ENCODE results near the gene DTX4. TPM values are rescaled to one million over a fixed set of nuclear protein-coding genes. Genes with fewer than 3 reads are reported as not detected.
A peak's percentile ranks its signal among the peaks of the same experiment; 100 is the strongest.

Gene DTX4
- total RNA-seq, 2 donors from 2014 or later, result 4.7 to 8.8 TPM

GRCh38 chr11:59141191-59141590, 30.7 kb upstream of the DTX4 start:
- Histone ChIP-seq H3K4me1 (ENCODE audit: control insufficient read depth in 1 of 2, low read depth in 2 of 2) (peaks cover 9 to 25% of the 10 kb centered on the region in 2 donors), H3K27me3 (replicated peaks; ENCODE audit: insufficient read depth) (no peaks in the 10 kb centered on the region), H3K9me3 (no peaks in the 10 kb centered on the region), H3K4me3 (no peak overlapping the region), H3K27ac (peak overlapping the region in 1 of 2 donors; percentile 94), H3K36me3 (no peaks in the 10 kb centered on the region)
- ATAC-seq (ENCODE audit: insufficient number of reproducible peaks, low FRiP score, low read depth) (no peak), DNase-seq (ENCODE audit: low spot score) (no peak)
- TF ChIP-seq CTCF (IDR thresholded peaks at IDR 0.05), result no peak

DNA sequence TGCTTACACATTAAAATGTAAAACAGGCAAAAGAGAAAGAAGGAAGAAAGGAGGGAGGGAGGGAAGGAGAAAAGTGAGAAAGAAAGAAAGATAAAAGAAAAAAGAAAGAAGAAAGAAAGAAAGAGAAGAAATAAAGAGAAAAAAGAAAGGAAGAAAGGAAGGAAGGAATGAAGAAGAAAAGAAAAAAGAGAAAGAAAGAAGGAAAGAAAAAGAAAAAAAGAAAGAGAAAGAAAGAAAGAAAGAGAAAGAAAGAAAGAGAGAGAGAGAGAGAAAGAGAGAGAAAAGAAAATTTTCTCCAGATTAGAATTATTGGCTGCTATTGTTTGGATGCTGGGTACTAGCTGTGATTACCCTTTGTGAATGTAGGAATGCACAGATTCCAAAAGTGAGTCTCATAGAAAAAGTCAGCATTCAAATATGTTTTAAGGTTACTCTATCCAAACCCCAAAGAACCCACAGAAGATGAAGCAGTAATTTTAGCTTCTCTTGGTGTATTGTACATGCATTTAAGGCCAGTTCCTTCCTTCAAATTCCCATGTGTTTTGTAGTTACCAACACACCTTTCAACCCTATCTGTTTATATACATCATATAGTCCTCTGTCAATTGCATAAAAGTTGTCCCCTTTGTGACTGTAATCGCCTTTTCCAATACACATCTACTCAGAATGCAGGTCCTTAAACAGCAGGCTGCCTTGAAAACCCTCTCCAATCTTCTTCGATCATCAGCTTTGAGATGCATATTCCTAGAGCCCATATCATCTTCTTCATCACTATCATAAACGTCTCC, 30.1 kb upstream of the DTX4 start:
- no peak for TF ChIP-seq CTCF (IDR thresholded peaks at IDR 0.05)
- Histone ChIP-seq H3K9me3 (no peaks in the 10 kb centered on the region), H3K4me1 (ENCODE audit: control insufficient read depth in 1 of 2, low read depth in 2 of 2) (peaks cover 9 to 25% of the 10 kb centered on the region in 2 donors), H3K27ac (peak overlapping the region; percentile 90 to 94), H3K4me3 (peak overlapping the region; percentile 89), H3K27me3 (replicated peaks; ENCODE audit: insufficient read depth) (no peaks in the 10 kb centered on the region), H3K36me3 (no peaks in the 10 kb centered on the region)
- ATAC-seq (ENCODE audit: insufficient number of reproducible peaks, low FRiP score, low read depth) (no peak), DNase-seq (ENCODE audit: low spot score) (no peak)

DNA sequence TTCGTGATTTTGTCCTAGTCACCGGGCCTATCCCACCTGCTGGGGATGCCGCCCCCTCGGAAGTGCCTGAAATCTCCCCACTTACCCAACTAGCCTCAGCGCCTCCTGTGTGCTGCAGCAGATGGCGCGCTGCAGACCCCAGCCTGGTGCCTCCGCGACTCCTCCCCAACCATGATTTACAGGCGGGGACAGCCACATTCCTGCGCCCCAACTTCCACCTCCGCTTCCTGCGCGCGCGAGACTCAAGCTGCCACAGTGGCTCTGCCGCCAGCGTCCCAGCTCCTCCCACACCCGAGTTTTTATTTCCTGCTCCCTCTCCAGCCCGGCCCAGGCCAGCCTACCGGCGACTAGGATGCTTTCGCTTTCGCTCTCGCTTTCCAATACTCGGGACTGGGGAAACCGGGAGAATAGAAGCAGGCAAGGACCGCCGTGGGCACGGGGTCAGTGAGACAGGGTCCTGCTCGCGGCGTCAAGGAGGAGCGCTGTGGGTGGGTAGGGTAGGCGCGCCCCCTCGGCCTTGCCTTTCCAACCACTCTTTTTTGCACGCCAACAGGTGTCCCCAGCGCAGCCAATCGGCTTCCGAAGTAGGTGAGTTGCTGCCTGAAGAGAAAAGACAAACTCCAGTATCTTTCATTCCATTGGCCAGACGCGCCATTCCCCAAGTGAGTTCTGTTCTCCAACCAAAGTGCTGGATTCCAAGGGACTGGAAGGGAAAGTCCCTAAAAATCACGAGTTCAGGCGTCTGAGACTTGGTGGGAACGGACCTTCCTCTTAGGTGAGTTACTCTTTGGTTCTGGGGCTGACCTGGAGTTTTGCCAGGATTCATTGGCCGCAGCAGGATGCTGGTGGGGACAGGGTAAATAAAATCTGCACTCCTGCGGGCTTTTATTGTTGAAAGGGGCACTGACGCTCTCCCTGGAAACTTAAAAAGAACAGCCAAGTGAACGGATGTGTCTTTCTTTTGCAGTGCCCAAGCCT, 29.1 kb upstream of the DTX4 start, which contains the start of gene FAM111A:
Gene FAM111A (plus strand): TSS at position 327 of the 978 bp plus-strand sequence. CDS start 6,017 bp downstream, outside the sequence.
- peaks cover 9 to 25% of the 10 kb centered on the region in 2 donors for H3K4me1 ChIP-seq (ENCODE audit: control insufficient read depth in 1 of 2, low read depth in 2 of 2)
- H3K27me3 ChIP-seq (replicated peaks; ENCODE audit: insufficient read depth), result no peaks in the 10 kb centered on the region
- ATAC-seq (ENCODE audit: insufficient number of reproducible peaks, low FRiP score, low read depth), result peak; percentile 76
- TF ChIP-seq CTCF (IDR thresholded peaks at IDR 0.05), result no peak
- peak; percentile 60 for DNase-seq (ENCODE audit: low spot score)
- H3K27ac ChIP-seq, result peak within 1 kb of the TSS; percentile 90 to 94
- no peaks in the 10 kb centered on the region for H3K9me3 ChIP-seq
- H3K36me3 ChIP-seq, result no peaks in the 10 kb centered on the region
- H3K4me3 ChIP-seq, result peak within 1 kb of the TSS; percentile 89

- TF ChIP-seq CTCF (IDR thresholded peaks at IDR 0.05), result no peak
- Histone ChIP-seq H3K27ac (peak overlapping the region; percentile 90 to 94), H3K9me3 (no peaks in the 10 kb centered on the region), H3K27me3 (replicated peaks; ENCODE audit: insufficient read depth) (no peaks in the 10 kb centered on the region), H3K4me3 (peak overlapping the region; percentile 89), H3K36me3 (no peaks in the 10 kb centered on the region), H3K4me1 (ENCODE audit: control insufficient read depth in 1 of 2, low read depth in 2 of 2) (peaks cover 9 to 25% of the 10 kb centered on the region in 2 donors)
- ATAC-seq (ENCODE audit: insufficient number of reproducible peaks, low FRiP score, low read depth), result no peak
- DNase-seq (ENCODE audit: low spot score), result no peak
These were observed 27.8 kb upstream of the DTX4 start for GRCh38 chr11:59144096-59144495.

All from thoracic aorta (tissue), 2 donors.